ENCODE results near the gene FILIP1L. TPM values are rescaled to one million over a fixed set of nuclear protein-coding genes. Genes with fewer than 3 reads are reported as not detected.

Gene FILIP1L
- total and polyA plus RNA-seq, 2 of the 8 experiments (the other 6 are each of a cell fraction or from before 2014, with no cell fraction given): 0.06 to 0.09 TPM

GRCh38 chr3:99868311-99868646 is 246.0 kb downstream of the FILIP1L start (continued):
- TF ChIP-seq, protein P1, sequence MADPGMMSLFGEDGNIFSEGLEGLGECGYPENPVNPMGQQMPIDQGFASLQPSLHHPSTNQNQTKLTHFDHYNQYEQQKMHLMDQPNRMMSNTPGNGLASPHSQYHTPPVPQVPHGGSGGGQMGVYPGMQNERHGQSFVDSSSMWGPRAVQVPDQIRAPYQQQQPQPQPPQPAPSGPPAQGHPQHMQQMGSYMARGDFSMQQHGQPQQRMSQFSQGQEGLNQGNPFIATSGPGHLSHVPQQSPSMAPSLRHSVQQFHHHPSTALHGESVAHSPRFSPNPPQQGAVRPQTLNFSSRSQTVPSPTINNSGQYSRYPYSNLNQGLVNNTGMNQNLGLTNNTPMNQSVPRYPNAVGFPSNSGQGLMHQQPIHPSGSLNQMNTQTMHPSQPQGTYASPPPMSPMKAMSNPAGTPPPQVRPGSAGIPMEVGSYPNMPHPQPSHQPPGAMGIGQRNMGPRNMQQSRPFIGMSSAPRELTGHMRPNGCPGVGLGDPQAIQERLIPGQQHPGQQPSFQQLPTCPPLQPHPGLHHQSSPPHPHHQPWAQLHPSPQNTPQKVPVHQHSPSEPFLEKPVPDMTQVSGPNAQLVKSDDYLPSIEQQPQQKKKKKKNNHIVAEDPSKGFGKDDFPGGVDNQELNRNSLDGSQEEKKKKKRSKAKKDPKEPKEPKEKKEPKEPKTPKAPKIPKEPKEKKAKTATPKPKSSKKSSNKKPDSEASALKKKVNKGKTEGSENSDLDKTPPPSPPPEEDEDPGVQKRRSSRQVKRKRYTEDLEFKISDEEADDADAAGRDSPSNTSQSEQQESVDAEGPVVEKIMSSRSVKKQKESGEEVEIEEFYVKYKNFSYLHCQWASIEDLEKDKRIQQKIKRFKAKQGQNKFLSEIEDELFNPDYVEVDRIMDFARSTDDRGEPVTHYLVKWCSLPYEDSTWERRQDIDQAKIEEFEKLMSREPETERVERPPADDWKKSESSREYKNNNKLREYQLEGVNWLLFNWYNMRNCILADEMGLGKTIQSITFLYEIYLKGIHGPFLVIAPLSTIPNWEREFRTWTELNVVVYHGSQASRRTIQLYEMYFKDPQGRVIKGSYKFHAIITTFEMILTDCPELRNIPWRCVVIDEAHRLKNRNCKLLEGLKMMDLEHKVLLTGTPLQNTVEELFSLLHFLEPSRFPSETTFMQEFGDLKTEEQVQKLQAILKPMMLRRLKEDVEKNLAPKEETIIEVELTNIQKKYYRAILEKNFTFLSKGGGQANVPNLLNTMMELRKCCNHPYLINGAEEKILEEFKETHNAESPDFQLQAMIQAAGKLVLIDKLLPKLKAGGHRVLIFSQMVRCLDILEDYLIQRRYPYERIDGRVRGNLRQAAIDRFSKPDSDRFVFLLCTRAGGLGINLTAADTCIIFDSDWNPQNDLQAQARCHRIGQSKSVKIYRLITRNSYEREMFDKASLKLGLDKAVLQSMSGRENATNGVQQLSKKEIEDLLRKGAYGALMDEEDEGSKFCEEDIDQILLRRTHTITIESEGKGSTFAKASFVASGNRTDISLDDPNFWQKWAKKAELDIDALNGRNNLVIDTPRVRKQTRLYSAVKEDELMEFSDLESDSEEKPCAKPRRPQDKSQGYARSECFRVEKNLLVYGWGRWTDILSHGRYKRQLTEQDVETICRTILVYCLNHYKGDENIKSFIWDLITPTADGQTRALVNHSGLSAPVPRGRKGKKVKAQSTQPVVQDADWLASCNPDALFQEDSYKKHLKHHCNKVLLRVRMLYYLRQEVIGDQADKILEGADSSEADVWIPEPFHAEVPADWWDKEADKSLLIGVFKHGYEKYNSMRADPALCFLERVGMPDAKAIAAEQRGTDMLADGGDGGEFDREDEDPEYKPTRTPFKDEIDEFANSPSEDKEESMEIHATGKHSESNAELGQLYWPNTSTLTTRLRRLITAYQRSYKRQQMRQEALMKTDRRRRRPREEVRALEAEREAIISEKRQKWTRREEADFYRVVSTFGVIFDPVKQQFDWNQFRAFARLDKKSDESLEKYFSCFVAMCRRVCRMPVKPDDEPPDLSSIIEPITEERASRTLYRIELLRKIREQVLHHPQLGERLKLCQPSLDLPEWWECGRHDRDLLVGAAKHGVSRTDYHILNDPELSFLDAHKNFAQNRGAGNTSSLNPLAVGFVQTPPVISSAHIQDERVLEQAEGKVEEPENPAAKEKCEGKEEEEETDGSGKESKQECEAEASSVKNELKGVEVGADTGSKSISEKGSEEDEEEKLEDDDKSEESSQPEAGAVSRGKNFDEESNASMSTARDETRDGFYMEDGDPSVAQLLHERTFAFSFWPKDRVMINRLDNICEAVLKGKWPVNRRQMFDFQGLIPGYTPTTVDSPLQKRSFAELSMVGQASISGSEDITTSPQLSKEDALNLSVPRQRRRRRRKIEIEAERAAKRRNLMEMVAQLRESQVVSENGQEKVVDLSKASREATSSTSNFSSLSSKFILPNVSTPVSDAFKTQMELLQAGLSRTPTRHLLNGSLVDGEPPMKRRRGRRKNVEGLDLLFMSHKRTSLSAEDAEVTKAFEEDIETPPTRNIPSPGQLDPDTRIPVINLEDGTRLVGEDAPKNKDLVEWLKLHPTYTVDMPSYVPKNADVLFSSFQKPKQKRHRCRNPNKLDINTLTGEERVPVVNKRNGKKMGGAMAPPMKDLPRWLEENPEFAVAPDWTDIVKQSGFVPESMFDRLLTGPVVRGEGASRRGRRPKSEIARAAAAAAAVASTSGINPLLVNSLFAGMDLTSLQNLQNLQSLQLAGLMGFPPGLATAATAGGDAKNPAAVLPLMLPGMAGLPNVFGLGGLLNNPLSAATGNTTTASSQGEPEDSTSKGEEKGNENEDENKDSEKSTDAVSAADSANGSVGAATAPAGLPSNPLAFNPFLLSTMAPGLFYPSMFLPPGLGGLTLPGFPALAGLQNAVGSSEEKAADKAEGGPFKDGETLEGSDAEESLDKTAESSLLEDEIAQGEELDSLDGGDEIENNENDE (IDR thresholded peaks at IDR 0.05; ENCODE audit: insufficient replicate concordance, low read length): no peak
- TF ChIP-seq EGR1 (IDR thresholded peaks at IDR 0.05; ENCODE audit: borderline replicate concordance, low read depth, low read length) (no peak), POLR2A (IDR thresholded peaks at IDR 0.05; ENCODE audit: control extremely low read depth in 1 of 2, low read depth in 2 of 2, low read length in 2 of 2) (no peak), TEAD4 (IDR thresholded peaks at IDR 0.05; ENCODE audit: low read depth, low read length) (0 out of 2 replicates have a peak, but pooled peaks have one; percentile 30), TAF1 (IDR thresholded peaks at IDR 0.05; ENCODE audit: low read depth, low read length) (no peak), PHF8 (conservative IDR thresholded peaks at IDR 0.05; ENCODE audit: low read depth, low read length) (no peak), CHD2 (IDR thresholded peaks at IDR 0.05; ENCODE audit: low read length) (no peak), NANOG (IDR thresholded peaks at IDR 0.05; ENCODE audit: insufficient read depth, low read depth, low read length, poor library complexity, severe bottlenecking) (peak; percentile 24), CBX5 (IDR thresholded peaks at IDR 0.05; ENCODE audit: low read depth, low read length) (no peak), NRF1 (IDR thresholded peaks at IDR 0.05; ENCODE audit: low read depth, low read length) (no peak)
- TF ChIP-seq, protein P2, sequence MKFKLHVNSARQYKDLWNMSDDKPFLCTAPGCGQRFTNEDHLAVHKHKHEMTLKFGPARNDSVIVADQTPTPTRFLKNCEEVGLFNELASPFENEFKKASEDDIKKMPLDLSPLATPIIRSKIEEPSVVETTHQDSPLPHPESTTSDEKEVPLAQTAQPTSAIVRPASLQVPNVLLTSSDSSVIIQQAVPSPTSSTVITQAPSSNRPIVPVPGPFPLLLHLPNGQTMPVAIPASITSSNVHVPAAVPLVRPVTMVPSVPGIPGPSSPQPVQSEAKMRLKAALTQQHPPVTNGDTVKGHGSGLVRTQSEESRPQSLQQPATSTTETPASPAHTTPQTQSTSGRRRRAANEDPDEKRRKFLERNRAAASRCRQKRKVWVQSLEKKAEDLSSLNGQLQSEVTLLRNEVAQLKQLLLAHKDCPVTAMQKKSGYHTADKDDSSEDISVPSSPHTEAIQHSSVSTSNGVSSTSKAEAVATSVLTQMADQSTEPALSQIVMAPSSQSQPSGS (IDR thresholded peaks at IDR 0.05; ENCODE audit: low read length): no peak

Data from H1 (cell line).